ENCODE data around the gene PKN2. TPM values are rescaled to one million over a fixed set of nuclear protein-coding genes. Genes with fewer than 3 reads are reported as not detected.
"Not testable (repeated sequence)": the region's sequence is repeated elsewhere in the genome, so short reads cannot be mapped to it uniquely, and the experiment has no call there.

The PKN2 gene
- polyA plus RNA-seq, 4 donors: 53.0 to 79.4 (median 65.6) TPM

- DNase-seq (ENCODE audit: low read depth in 4 of 4, low spot score in 2 of 4): no peak
Observed at GRCh38 chr1:88876573-88877365, 192.7 kb downstream of the PKN2 start.

GRCh38 chr1:88877382-88877825 is 193.3 kb downstream of the PKN2 start:
- DNase-seq (ENCODE audit: low read depth in 4 of 4, low spot score in 2 of 4): no peak

GRCh38 chr1:88877911-88878310 is 193.8 kb downstream of the PKN2 start:
- no peak for DNase-seq (ENCODE audit: low read depth in 4 of 4, low spot score in 2 of 4)

GRCh38 chr1:88878731-88879130 is 194.7 kb downstream of the PKN2 start:
- no peak for DNase-seq (ENCODE audit: low read depth in 4 of 4, low spot score in 2 of 4)

GRCh38 chr1:88880717-88881116 is 196.6 kb downstream of the PKN2 start:
- DNase-seq (ENCODE audit: low read depth in 4 of 4, low spot score in 2 of 4): not testable (repeated sequence)

GRCh38 chr1:88883156-88883555 is 199.1 kb downstream of the PKN2 start:
- no peak for DNase-seq (ENCODE audit: low read depth in 4 of 4, low spot score in 2 of 4)

Other genes with a start within 250 kb of the PKN2 start
- gene GTF2B, start 207.3 kb downstream of the PKN2 start, polyA plus RNA-seq (ENCODE audit: insufficient read length in 4 of 4): 10 to 100 TPM; 38.3 to 56.0 (median 44.7) TPM